DOHH2 (cell line): ENCODE measurements around the gene ISLR.
"Not testable (repeated sequence)": the region's sequence is repeated elsewhere in the genome, so short reads cannot be mapped to it uniquely, and the experiment has no call there.

ENCODE experiments used
- H3F3A ChIP-seq: fragments of 200-600 bp; sonication (generic), shearing (Covaris generic); 2 replicates; pipeline ENCODE4 v1.6.0; 2016; ENCODE audit warnings: antibody characterized with exemption, mild to moderate bottlenecking; ENCODE audit not compliant: control insufficient read depth, insufficient read depth
- H3K27ac ChIP-seq: fragments of 200-600 bp; sonication (generic); 2 replicates; pipeline ENCODE4 v1.5.1; 2014; ENCODE audit warnings: low read depth, mild to moderate bottlenecking, low read length, moderate library complexity
- H3K27me3 ChIP-seq: fragments of 200-600 bp; sonication (generic); 2 replicates; pipeline ENCODE4 v1.6.1; 2014; ENCODE audit warnings: mild to moderate bottlenecking, low read length, mixed read lengths; ENCODE audit not compliant: control insufficient read depth
- H3K36me3 ChIP-seq: fragments of 200-600 bp; sonication (generic); 2 replicates; pipeline ENCODE4 v1.6.1; 2014; ENCODE audit warnings: mild to moderate bottlenecking, low read length, moderate library complexity, mixed read lengths; ENCODE audit not compliant: control insufficient read depth
- H3K4me1 ChIP-seq: fragments of 200-600 bp; sonication (generic); 2 replicates; pipeline ENCODE4 v1.6.1; 2014; ENCODE audit warnings: mild to moderate bottlenecking, low read length, mixed read lengths; ENCODE audit not compliant: control insufficient read depth
- H3K4me2 ChIP-seq: fragments of 200-600 bp; sonication (generic); 2 replicates; pipeline ENCODE4 v1.6.0; 2014; ENCODE audit warnings: mild to moderate bottlenecking, low read length, moderate library complexity
- H3K4me3 ChIP-seq: fragments of 200-600 bp; sonication (generic); 2 replicates; pipeline ENCODE4 v1.5.1; 2014; ENCODE audit warnings: mild to moderate bottlenecking, low read length, mixed read lengths
- H3K79me2 ChIP-seq: fragments of 200-600 bp; sonication (generic); 2 replicates; pipeline ENCODE4 v1.6.1; 2014; ENCODE audit warnings: mild to moderate bottlenecking, low read length, mixed read lengths; ENCODE audit not compliant: control insufficient read depth
- H3K9me2 ChIP-seq: fragments of 200-600 bp; sonication (generic); replicated peaks from 2 replicates; pipeline ENCODE4 v1.6.1; 2014; ENCODE audit warnings: mild to moderate bottlenecking, low read length, mixed read lengths; ENCODE audit not compliant: control insufficient read depth
- H3K9me3 ChIP-seq: fragments of 200-600 bp; sonication (generic); 2 replicates; pipeline ENCODE4 v1.6.1; 2014; ENCODE audit warnings: antibody characterized with exemption, low read length, mixed read lengths; ENCODE audit not compliant: control insufficient read depth, insufficient read depth
- H4K20me1 ChIP-seq: fragments of 200-600 bp; sonication (generic); 2 replicates; pipeline ENCODE4 v1.6.0; 2014; ENCODE audit warnings: low read depth, mild to moderate bottlenecking, antibody characterized with exemption, low read length, moderate library complexity; ENCODE audit not compliant: control insufficient read depth, insufficient read depth
- CTCF ChIP-seq: fragments of 200-600 bp; sonication (generic); IDR thresholded peaks from one replicate; pipeline ENCODE4 v1.5.1; 2014; ENCODE audit warnings: antibody characterized with exemption, mild to moderate bottlenecking, low read depth, low read length; ENCODE audit not compliant: poor library complexity, severe bottlenecking
- EZH2phosphoT487 ChIP-seq: fragments of 200-600 bp; sonication (generic); IDR thresholded peaks from 2 replicates; pipeline ENCODE4 v1.6.1; 2017; ENCODE audit warnings: borderline replicate concordance, mild to moderate bottlenecking, antibody characterized with exemption, low read length, moderate library complexity, mixed read lengths

The ISLR gene

GRCh38 chr15:74157868-74158827, 15.4 kb upstream of the ISLR start:
- no peaks in the 10 kb centered on the region for H3K9me3 ChIP-seq

DNA sequence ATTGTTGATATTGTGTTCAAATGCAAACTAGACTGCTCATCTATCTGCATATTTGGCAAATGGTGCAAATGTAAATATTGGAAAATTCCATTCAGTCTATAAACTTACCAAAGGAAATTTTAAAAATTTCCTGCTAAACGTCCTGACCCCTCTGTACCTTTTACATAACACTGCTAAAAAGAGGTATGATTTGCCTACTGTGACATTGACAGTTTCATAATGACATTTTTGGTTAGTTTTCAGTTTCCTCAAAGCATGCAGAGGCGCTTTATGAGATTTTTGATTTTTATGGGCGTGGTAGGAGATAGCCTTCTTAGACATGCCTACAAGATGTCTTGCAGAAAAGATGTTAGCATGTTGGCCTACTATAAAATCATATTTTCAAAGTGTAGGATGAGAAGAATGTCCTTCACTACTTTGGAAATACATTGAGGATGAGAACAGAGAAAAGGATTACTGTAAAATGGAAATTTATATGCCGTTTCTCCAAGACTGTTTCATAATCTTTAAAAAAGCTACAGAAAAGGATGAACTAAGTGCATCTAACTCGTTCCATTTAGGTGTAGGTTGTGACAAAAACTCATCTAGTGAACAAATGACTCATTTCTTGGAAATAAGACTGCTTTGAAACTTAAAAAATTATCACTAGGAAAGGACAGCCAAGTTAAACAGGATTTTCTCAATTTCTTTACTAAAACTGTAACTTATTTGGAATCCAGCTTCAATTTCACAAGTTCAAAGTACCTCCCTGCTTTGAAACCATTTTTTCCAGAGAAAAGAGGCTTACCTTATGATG, 14.5 kb upstream of the ISLR start:
- Histone ChIP-seq H3F3A (no peaks in the 10 kb centered on the region), H3K27ac (no peak overlapping the region), H3K36me3 (no peaks in the 10 kb centered on the region), H3K9me3 (no peaks in the 10 kb centered on the region), H4K20me1 (no peaks in the 10 kb centered on the region), H3K79me2 (no peaks in the 10 kb centered on the region), H3K27me3 (peaks cover 21% of the 10 kb centered on the region), H3K9me2 (no peaks in the 10 kb centered on the region), H3K4me3 (no peak overlapping the region), H3K4me2 (no peak overlapping the region), H3K4me1 (no peaks in the 10 kb centered on the region)
- TF ChIP-seq EZH2phosphoT487 (no peak), CTCF (no peak)

More at GRCh38 chr15:74157868-74158827, 15.4 kb upstream of the ISLR start:
- Histone ChIP-seq H3K4me2 (no peak overlapping the region), H3K27ac (no peak overlapping the region), H4K20me1 (no peaks in the 10 kb centered on the region), H3F3A (no peaks in the 10 kb centered on the region), H3K36me3 (no peaks in the 10 kb centered on the region), H3K79me2 (no peaks in the 10 kb centered on the region), H3K4me3 (no peak overlapping the region), H3K27me3 (peaks cover 21% of the 10 kb centered on the region), H3K4me1 (no peaks in the 10 kb centered on the region), H3K9me2 (no peaks in the 10 kb centered on the region)
- TF ChIP-seq EZH2phosphoT487 (no peak), CTCF (no peak)

DNA sequence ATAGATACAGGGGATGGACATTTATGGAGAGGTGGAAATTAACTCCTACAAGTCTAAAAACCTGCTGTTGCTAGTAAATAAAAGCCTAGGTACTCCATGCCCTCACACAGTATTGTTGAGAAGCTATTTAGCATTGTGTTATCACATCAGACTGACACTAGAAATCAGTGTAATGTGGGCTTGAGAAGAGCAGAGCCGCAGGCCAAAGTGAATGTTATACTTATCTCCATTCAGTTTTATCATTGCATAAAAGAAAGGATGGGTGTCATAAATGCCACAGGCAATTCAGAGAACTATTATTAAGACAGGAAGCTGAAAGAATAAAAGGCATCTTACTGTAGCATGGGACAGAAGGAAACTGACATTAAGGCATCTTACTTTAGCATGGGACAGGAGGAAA, 13.7 kb upstream of the ISLR start:
- H3K4me2 ChIP-seq: no peak overlapping the region
- no peak overlapping the region for H3K4me3 ChIP-seq
- H3K36me3 ChIP-seq: no peaks in the 10 kb centered on the region
- H3K27ac ChIP-seq: no peak overlapping the region
- H3K27me3 ChIP-seq: peaks cover 21% of the 10 kb centered on the region
- no peaks in the 10 kb centered on the region for H3K9me2 ChIP-seq
- no peaks in the 10 kb centered on the region for H3K4me1 ChIP-seq
- H3F3A ChIP-seq: no peaks in the 10 kb centered on the region
- H4K20me1 ChIP-seq: no peaks in the 10 kb centered on the region
- no peak for TF ChIP-seq EZH2phosphoT487
- TF ChIP-seq CTCF: no peak
- H3K9me3 ChIP-seq: no peaks in the 10 kb centered on the region
- H3K79me2 ChIP-seq: no peaks in the 10 kb centered on the region

DNA sequence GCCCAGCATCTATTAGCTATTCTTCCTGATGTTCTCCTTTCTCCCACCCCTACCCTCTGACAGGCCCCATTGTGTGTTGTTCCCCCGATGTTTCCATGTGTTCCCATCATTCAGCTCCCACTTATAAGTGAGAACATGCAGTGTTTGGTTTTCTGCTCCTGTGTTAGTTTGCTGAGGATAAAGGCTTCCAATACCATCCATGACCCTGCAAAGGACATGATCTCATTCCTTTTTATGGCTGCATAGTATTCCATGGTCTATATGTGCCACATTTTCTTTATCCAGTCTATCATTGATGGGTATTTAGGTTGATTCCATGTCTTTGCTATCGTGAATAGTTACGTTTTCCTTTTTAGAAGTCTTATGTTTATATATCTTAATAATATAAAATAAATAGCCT, 13.1 kb upstream of the ISLR start:
- H3K4me3 ChIP-seq, H3K36me3 ChIP-seq, H3K79me2 ChIP-seq, H4K20me1 ChIP-seq, H3K4me2 ChIP-seq, H3K27ac ChIP-seq, H3K9me2 ChIP-seq, H3K4me1 ChIP-seq, H3K9me3 ChIP-seq, H3F3A ChIP-seq: not testable (repeated sequence)
- peaks cover 21% of the 10 kb centered on the region for H3K27me3 ChIP-seq

GRCh38 chr15:74162195-74162536, 11.3 kb upstream of the ISLR start:
- not testable (repeated sequence) for H3K4me2 ChIP-seq, H3K4me1 ChIP-seq, H3K9me3 ChIP-seq, H3K79me2 ChIP-seq, H3F3A ChIP-seq, H3K9me2 ChIP-seq, H4K20me1 ChIP-seq, H3K4me3 ChIP-seq, H3K36me3 ChIP-seq, H3K27ac ChIP-seq
- peaks cover 24% of the 10 kb centered on the region for H3K27me3 ChIP-seq
